Testis (tissue), 3 donors: ENCODE results near the gene PSMD1. TPM values are rescaled to one million over a fixed set of nuclear protein-coding genes. Genes with fewer than 3 reads are reported as not detected.

Source experiments
- DNase-seq: peaks from one replicate; pipeline ENCODE4 v3.0.0-alpha.2; 2019
- H3K27ac ChIP-seq, 2 donors: fragments of 200-600 bp; sonication (generic); one replicate each; pipeline ENCODE4 v1.5.1; 2019
- H3K27me3 ChIP-seq: fragments of 200-600 bp; sonication (generic); one replicate; pipeline ENCODE4 v1.5.1; 2019
- H3K36me3 ChIP-seq: fragments of 200-600 bp; sonication (generic); one replicate; pipeline ENCODE4 v1.5.1; 2017; ENCODE audit warnings: low read depth; ENCODE audit errors: missing control alignments
- H3K4me1 ChIP-seq: fragments of 200-600 bp; sonication (generic); one replicate; pipeline ENCODE4 v1.5.1; 2019
- H3K4me3 ChIP-seq, 2 donors: fragments of 200-600 bp; sonication (generic); one replicate each; pipeline ENCODE4 v1.5.1; 2017 to 2019
- H3K9me3 ChIP-seq: fragments of 200-600 bp; sonication (generic); one replicate; pipeline ENCODE4 v1.5.1; 2017
- POLR2A ChIP-seq: fragments of 450-650 bp; IDR thresholded peaks from one replicate; pipeline ENCODE4 v1.6.1; 2017; ENCODE audit warnings: antibody characterized with exemption, mild to moderate bottlenecking, moderate library complexity
- WGBS, 2 donors: methylation state at CpG; one replicate each; pipeline ENCODE4 v1.1.5; 2018; 5-methylcytosine and 5-hydroxymethylcytosine counted together
- intact Hi-C: fragments of 100-400 bp; cut with DNase I; formaldehyde crosslinking; loops from one replicate; pipeline ENCODE4 v1.15.1; 2023; ENCODE audit warnings: low total_unique reads
- polyA plus RNA-seq: library from polyadenylated mRNA; stranded (reverse); fragments of 350-450 nt; fragmentation: Illumina TruSeq; extraction: RNeasy Lipid Tissue Mini Kit (QIAGEN cat#74804); gene quantifications from one replicate; pipeline ENCODE4 v1.2.3, GENCODE V29; 2014; ENCODE audit warnings: low read depth, low replicate concordance; ENCODE audit not compliant: insufficient read depth
- total RNA-seq, 2 donors: library from RNA; depleted of rRNA; stranded (reverse); fragments of >200 nt; gene quantifications; one replicate each; pipeline ENCODE4 v1.2.3, GENCODE V29; 2016
- TF ChIP-seq, protein P1 (sequence below), 3 experiments: fragments of 450-650 bp in 2 of 3; fragments of 200-600 bp in 1 of 3; sonication (generic) in 1 of 3; IDR thresholded peaks; one replicate each; pipeline ENCODE4 v1.5.1; 2016 to 2019; ENCODE audit warnings: antibody characterized with exemption in 3 of 3, mild to moderate bottlenecking in 2 of 3, moderate library complexity in 1 of 3

PSMD1 gene
- total and polyA plus RNA-seq, 3 donors from 2014 or later = 60.8 to 69.6 (median 66.8) TPM

DNA sequence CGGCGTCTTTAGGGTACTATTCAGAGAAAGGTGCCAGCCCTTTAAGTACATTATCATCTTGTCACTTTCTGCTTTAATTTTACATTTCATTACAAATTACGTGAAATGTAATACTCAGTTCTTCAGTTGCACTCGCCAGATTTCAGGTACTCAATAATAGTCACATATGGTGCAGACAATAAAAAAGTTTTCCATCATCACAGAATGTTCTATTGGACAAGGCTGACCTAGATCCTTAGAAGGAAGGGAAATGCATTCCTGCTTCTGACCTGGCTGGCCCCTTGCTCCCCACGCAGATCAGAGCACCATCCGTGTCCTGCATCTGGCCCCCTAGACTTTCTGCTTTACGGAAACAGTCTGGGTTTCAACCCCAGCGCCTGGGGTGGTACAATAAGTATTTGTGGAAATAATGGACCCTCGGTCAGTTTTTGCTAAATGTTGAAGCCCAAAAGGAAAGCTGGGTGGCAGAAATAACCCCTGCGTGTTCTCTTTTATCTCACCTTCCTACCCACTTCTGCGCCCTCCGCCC lies 20.0 kb upstream of the PSMD1 start:
- WGBS, 2 donors = 31 to 35% methylated on average over 11 to 12 of the region's 12 CpGs
- TF ChIP-seq POLR2A = no peak
- TF ChIP-seq, protein P1, sequence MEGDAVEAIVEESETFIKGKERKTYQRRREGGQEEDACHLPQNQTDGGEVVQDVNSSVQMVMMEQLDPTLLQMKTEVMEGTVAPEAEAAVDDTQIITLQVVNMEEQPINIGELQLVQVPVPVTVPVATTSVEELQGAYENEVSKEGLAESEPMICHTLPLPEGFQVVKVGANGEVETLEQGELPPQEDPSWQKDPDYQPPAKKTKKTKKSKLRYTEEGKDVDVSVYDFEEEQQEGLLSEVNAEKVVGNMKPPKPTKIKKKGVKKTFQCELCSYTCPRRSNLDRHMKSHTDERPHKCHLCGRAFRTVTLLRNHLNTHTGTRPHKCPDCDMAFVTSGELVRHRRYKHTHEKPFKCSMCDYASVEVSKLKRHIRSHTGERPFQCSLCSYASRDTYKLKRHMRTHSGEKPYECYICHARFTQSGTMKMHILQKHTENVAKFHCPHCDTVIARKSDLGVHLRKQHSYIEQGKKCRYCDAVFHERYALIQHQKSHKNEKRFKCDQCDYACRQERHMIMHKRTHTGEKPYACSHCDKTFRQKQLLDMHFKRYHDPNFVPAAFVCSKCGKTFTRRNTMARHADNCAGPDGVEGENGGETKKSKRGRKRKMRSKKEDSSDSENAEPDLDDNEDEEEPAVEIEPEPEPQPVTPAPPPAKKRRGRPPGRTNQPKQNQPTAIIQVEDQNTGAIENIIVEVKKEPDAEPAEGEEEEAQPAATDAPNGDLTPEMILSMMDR (IDR thresholded peaks at IDR 0.05) = no peak
- Histone ChIP-seq H3K27ac (no peak overlapping the region), H3K27me3 (no peaks in the 10 kb centered on the region), H3K4me1 (peaks cover 4% of the 10 kb centered on the region), H3K36me3 (no peaks in the 10 kb centered on the region), H3K9me3 (no peaks in the 10 kb centered on the region), H3K4me3 (peak overlapping the region; percentile 15 to 40)
- intact Hi-C loops = no loop called here
- DNase-seq = no peak

DNA sequence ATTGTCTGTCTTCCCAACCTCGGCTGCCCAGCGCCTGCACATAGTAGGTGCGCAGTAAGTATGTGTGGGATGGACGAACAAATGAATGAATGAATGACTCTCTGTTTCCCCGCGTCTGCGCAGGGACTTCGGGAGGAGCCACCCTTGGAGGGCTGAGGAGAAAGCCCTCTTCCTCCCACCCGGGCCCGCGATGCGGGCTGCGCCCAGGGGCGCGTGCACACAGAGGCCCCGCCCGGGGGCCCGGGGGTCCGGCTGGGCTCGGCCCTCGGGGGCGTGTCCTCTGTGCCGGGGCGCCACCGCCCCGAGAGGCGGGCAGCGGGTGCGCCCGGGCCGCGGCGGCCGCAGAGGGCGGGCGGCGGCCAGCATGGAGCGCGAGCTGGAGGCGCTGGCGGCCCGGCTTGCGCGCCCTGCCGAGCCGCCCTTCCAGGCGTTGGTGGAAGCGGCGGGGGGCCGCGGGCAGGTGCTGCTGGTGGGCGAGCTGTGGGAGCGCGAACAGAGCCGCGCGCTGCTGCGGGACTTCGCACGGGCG lies 19.4 kb upstream of the PSMD1 start, which contains the start of gene C2orf72:
C2orf72 (plus strand) TSS at position 322 of the 529 bp plus-strand sequence; CDS start at position 365, 43 bp downstream.
- Histone ChIP-seq H3K4me3 (peak within 1 kb of the TSS; percentile 51 to 53), H3K9me3 (no peaks in the 10 kb centered on the region), H3K4me1 (peaks cover 4% of the 10 kb centered on the region), H3K27ac (peak within 1 kb of the TSS in 1 of 2 donors; percentile 68), H3K27me3 (no peaks in the 10 kb centered on the region), H3K36me3 (no peaks in the 10 kb centered on the region)
- DNase-seq = no peak
- WGBS, 2 donors = 2% methylated on average over 54 of the region's 61 CpGs; no CpG with 5 or more reads in 1 of the 2 donors
- intact Hi-C loops = no loop called here
- TF ChIP-seq POLR2A = no peak
- TF ChIP-seq, protein P1 (IDR thresholded peaks at IDR 0.05) = no peak

DNA sequence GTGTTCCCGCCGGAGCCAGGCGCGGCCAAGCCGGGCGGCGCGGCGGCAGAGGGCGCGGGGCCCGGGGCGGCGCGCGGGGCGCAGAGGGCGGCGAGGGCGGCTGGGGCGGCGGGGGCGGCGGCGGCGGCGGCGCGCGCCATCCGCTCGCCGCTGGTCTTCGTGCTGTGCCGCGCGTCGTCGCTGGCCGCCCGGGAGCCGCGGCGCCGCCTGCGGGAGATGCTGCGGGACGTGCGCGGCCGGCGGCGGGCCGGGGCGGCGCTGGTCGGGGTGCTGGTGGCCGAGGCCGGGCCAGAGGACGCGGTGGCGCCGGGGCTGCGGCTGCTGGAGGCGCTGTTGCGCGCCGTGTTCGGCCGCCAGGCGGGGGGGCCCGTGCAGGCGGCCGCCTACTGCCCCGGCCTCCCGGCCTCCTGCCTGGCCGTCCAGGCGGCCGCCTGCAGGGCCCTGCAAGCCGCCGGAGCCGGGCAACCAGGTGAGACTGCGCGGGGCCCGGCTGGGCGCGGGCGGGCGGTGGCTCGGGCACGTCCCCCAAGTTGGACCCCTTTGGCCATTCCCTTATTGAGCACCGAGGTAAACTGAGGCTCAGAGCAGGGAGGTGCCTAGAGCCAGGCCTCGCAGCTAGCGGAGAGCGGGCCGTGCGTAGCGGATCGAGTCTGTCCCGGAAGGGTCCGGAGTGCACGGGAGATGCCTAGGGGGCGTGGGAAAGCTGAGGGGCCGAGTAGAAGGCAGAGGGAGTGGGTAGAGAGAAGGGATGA lies 18.8 kb upstream of the PSMD1 start:
- H3K36me3 ChIP-seq = no peaks in the 10 kb centered on the region
- intact Hi-C loops = no loop called here
- H3K27ac ChIP-seq = peak overlapping the region in 1 of 2 donors; percentile 68
- TF ChIP-seq POLR2A = no peak
- TF ChIP-seq, protein P1 (IDR thresholded peaks at IDR 0.05) = no peak
- peak overlapping the region; percentile 51 to 53 for H3K4me3 ChIP-seq
- no peaks in the 10 kb centered on the region for H3K27me3 ChIP-seq
- H3K4me1 ChIP-seq = peaks cover 4% of the 10 kb centered on the region
- DNase-seq = no peak
- 1% methylated on average over 13 to 65 of the region's 104 CpGs for WGBS, 2 donors
- H3K9me3 ChIP-seq = no peaks in the 10 kb centered on the region

DNA sequence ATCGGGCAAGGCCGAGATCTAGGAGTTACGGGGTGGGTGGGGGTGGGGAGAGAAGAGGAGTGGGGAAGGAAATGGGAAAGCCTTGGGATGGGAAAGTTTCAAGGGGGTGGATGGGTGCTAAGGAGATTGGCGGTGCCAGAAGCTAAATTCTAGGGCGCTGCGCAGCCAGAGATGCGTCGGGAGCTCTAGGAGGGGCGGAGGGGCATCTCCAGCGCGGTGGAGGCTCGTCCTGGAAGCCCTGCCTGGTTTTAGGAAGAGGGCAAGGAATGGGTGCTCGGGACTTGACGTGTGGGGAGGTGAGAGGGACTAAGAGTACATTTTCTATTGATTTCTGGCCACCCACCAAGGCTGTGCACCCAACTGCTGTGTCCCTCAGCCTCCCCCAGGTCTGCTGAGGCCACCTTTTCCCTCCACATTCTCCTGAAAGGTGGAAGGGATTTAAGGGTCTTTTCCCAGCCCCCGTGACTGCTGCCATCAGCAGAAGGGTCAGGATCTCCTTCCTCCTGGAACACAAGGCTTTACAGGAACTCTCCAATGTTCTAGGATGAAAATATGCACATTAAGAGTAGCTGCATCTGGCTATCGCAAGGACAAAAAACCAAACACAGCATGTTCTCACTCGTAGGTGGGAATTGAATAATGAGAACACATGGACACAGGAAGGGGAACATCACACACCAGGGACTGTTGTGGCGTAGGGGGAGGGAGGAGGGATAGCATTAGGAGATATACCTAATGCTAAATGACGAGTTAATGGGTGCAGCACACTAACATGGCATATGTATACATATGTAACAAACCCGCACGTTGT lies 18.0 kb upstream of the PSMD1 start:
- no peaks in the 10 kb centered on the region for H3K36me3 ChIP-seq
- WGBS, 2 donors = 11 to 15% methylated on average over 21 of the region's 21 CpGs
- peak overlapping the region; percentile 51 to 53 for H3K4me3 ChIP-seq
- H3K9me3 ChIP-seq = no peaks in the 10 kb centered on the region
- DNase-seq = no peak
- no peak for TF ChIP-seq POLR2A
- TF ChIP-seq, protein P1 (IDR thresholded peaks at IDR 0.05) = no peak
- no peaks in the 10 kb centered on the region for H3K27me3 ChIP-seq
- peak overlapping the region in 1 of 2 donors; percentile 68 for H3K27ac ChIP-seq
- H3K4me1 ChIP-seq = peaks cover 4% of the 10 kb centered on the region
- intact Hi-C loops = no loop called here
